HG03196 (cell line): ENCODE data around the gene IFT88.
A peak's percentile ranks its signal among the peaks of the same experiment; 100 is the strongest.

Source experiments
- ATAC-seq: cut with Tn5 transposase; IDR thresholded peaks from one replicate; pipeline ENCODE4 v1.9.1; 2021; ENCODE audit not compliant: unreplicated experiment

The IFT88 gene

GRCh38 chr13:20685092-20685491 is 118.1 kb downstream of the IFT88 start:
- ATAC-seq = no peak

DNA sequence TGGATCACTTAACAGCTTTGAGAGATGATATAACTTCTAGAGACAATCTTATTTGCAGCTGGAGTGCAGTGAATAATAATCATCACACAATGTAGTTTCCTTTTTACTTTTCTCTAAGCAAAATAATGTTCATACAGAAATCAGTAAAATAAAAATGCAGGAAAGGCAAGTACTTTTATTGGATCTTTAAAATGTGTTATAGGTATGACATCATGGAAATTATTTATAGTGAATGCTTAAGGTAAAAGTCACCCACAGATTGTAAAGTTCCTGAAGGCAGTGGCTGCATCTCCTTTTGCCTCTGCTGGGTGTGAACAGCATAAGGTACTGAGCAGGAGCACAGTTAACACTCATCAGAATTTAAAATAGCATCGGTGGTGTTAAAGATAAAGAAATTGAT is 119.2 kb downstream of the IFT88 start:
- ATAC-seq = no peak

DNA sequence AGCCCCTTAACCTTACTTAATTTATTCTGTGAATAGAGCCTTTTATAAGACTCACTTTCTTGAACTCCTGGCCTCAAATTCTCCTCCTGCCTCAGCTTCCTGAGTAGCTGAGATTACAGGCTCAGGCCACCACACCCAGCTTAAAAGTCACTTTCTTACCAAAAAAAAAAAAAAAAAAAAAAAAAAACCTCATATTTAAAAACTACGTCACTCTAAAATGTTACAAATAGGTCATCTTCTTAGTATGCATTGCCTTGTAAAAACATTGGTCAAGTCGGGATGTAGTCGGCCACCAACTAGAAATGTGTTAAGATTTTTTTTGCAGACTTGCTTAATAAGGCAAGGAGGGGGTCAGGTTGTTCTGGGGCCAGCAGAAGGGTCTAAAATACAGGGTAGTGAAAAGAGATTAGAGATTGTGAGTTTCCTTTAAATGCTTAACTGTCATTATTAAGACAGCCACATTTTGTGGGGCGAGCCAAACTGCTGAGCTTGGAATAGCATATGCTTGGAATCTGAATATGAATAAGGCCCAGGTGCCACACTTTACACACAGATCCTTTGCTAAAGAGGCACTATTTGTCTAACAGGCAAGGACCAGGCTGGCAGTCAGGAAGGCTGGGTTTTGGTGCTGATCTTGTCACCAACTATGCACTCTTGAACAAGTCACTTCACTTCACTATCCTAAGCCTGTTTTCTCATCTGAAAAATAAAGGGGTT is 120.1 kb downstream of the IFT88 start:
- ATAC-seq = no peak

DNA sequence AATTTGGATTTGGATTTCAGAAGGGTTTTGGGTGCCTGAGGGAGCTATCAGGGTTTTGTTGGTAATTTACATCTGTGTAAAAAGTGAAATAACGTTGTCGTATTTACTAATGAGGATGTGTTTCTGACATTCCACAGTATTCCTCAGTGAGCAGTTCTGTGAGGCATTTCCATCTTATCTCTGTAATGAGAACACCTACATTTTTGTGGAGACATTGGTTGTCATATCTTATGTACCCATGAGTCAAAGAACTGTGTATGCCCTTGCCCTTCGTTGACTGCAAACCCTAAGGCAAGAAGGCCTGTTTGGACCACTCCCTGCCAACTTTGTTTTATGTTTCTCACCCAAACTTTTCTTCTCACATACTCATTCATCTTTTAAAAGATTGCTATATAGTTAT is 122.3 kb downstream of the IFT88 start:
- no peak for ATAC-seq

DNA sequence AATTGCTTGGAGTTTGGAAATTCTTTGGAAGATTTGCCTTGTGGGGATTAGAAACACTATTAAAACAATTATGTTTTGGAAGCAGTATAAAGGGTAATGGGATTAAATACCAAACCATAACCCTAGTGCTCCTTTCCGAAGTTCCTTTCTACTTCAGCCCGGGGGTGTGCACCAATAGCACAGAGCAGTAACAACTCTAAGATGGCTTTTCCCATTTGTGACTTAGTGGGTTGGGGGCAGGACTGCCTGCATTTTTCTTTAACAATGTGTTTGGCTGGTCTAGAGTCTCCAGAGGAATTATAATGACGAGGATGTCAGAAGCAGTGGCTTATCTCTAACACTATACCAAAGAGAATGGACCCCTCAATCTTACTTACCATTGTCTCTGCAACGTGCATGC is 124.7 kb downstream of the IFT88 start:
- ATAC-seq = no peak

- ATAC-seq = no peak
These were observed 129.1 kb downstream of the IFT88 start for GRCh38 chr13:20696073-20696472.

GRCh38 chr13:20699715-20700114 is 132.8 kb downstream of the IFT88 start:
- no peak for ATAC-seq

- no peak for ATAC-seq
These were observed 133.3 kb downstream of the IFT88 start for GRCh38 chr13:20700288-20700687.

GRCh38 chr13:20701461-20701860 is 134.5 kb downstream of the IFT88 start:
- no peak for ATAC-seq

GRCh38 chr13:20702530-20702914 is 135.6 kb downstream of the IFT88 start:
- ATAC-seq = no peak

GRCh38 chr13:20702915-20703779 is 136.2 kb downstream of the IFT88 start, which contains the start of gene IL17D:
IL17D (plus strand) TSS chr13:20703699; CDS start chr13:20704002, 303 bp downstream.
- ATAC-seq = no peak

DNA sequence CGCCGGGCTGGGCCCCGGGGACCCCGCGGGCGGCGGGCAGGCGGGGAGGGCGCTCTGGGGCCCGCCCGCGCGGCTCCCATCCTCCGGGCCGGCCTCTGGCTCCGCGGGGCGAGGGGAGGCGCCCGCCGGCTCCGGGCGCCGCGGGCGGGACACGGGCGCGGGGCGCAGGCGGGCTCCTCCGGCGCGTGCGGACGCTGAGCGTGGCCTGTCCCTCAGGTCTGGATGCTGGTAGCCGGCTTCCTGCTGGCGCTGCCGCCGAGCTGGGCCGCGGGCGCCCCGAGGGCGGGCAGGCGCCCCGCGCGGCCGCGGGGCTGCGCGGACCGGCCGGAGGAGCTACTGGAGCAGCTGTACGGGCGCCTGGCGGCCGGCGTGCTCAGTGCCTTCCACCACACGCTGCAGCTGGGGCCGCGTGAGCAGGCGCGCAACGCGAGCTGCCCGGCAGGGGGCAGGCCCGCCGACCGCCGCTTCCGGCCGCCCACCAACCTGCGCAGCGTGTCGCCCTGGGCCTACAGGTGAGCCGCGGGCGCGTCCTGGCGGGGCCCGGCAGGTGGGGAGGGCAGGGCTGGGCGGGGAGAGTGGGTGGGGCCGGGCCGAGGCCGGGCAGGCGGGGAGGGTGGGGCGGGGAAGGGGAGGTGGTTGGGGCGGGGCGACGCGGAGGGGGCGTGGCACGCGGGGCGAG is 137.0 kb downstream of the IFT88 start:
- ATAC-seq = peak; percentile 88

DNA sequence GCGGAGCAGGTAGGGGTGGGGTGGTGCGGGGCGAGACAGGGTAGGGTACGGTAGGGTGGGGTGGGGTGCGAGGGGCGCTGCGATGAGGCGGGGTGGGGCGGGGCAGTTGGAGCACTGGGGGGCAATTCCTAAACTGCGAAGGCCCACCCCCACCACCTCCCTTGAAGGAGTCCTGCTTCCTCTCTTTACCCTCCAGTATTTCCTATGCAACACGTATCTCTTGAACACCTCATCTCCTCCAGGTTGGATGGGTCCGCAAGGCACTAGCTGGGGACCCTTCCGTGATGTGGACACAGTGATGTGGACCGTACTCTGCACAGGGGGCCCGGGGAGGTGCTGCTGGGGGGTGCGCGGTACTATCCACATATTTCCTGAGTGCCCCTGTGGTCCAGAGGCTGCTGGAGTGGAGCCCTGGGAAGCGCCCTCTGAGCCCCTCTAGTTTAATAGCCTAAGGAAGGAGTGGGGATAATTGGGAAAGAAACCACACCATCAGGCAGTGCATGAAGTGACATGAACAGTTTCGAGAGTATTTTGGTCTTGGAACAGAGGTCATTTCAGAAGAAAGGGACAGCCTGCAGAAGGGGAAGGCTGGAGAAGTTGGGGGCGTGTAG is 137.6 kb downstream of the IFT88 start:
- no peak for ATAC-seq

- no peak for ATAC-seq
These were observed 139.7 kb downstream of the IFT88 start for GRCh38 chr13:20706661-20707060.

GRCh38 chr13:20708216-20708615 is 141.3 kb downstream of the IFT88 start:
- ATAC-seq = no peak

DNA sequence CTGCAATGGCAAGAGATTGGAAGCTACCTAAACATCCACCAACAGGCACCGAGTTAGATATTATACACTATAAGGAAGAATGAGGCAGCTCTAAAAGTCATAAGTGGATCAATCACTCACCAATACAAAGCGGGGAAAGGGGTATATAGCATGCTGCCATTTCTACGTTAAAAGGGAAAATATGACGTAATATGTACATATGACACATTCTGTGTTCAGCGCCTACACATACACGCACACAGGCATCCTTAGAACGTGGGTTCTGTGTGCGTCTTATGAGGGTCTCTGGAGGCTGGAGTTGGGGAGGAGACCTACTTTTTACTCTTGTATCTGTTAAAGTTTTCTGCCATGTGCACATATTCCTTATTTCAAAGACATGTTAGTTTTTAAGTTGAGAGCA is 142.4 kb downstream of the IFT88 start:
- ATAC-seq = no peak

GRCh38 chr13:20709782-20710181 is 142.8 kb downstream of the IFT88 start:
- no peak for ATAC-seq

DNA sequence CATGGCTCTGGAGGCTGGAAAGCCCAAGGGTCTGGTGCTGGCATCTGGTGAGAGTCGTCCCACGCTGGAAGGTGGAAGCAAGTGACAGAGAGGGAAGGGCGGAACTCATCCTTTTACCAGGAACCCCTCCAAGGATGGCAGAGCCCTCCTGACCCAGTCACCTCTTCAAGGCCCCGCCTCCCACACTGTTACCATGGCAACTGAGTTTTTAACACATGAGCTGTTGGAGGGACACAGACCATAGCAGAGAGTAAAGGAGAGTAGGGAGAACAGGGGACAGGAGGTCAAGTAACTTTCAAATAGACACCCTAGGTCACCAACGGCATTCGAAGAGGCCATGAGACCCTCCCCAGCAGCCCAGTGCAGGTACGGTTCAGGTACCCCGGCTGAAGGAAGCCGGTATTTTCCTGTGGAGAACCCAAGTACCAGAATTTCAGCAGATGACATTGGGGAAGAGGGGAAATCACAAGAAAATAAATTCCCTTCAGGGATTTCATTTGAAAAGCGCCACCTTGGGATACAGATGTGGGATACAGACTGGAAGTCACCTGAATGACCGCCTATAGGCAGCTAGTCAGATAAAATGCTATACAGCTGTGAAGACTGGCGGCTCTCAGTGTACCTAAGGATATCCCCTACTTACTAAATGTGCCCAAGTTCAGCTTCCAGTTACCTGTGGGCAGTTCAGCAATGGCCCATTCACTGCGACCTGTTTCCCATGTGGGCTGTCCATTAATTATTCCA is 144.5 kb downstream of the IFT88 start:
- no peak for ATAC-seq

DNA sequence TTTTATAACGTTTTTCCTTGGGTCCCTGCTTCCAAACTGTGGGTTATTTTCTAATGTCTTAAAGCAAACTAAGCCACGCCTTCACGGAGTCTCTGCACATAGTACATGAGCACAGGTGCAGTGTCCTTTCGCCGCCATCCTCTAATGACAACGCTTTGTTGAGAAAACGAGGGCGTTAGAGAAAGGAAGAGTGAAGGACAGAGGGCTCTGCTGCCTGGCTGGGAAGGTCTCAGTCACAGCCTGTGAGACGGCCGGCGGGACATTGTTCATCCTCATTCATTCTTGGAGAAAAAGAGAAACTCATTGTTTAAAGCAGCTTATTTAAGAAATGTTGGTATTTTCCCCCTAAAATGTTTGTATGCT is 146.0 kb downstream of the IFT88 start:
- no peak for ATAC-seq

DNA sequence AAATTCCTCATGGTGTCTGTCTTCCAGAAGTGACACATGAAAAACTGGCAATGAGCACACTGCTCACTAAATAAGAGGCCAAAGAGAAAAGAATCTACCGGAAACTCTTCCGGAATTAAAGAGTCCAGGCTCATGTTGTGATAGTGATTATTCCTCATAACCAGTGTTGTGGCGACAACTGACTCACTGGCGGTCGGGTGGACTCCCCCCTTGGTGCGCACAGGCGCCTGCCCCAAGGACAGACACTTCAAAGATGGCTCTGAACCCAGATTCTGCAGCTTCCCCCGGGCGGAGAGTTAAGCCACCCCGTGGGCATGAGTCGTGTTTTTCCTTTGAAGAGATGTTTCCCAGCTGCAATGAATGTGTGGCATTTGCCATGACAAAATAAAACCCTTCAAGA is 146.8 kb downstream of the IFT88 start:
- no peak for ATAC-seq

- ATAC-seq = no peak
These were observed 147.2 kb downstream of the IFT88 start for GRCh38 chr13:20714161-20714560.
